OCI-LY1 (cell line): ENCODE measurements around the gene TCF3.

Source experiments
- H2AFZ ChIP-seq: fragments of 200-600 bp; sonication (generic), shearing (Covaris generic); 2 replicates; pipeline ENCODE4 v1.6.0; 2014; ENCODE audit warnings: antibody characterized with exemption, mild to moderate bottlenecking, low read length
- H3F3A ChIP-seq: fragments of 200-600 bp; sonication (generic), shearing (Covaris generic); 2 replicates; pipeline ENCODE4 v1.6.0; 2014; ENCODE audit warnings: mild to moderate bottlenecking, antibody characterized with exemption, low read length, moderate library complexity; ENCODE audit not compliant: insufficient read depth
- H3K27ac ChIP-seq: fragments of 200-600 bp; sonication (generic); 2 replicates; pipeline ENCODE4 v1.5.1; 2014; ENCODE audit warnings: low read length, mixed run types, mild to moderate bottlenecking, low read depth; ENCODE audit not compliant: poor library complexity, severe bottlenecking
- H3K27me3 ChIP-seq: fragments of 200-600 bp; sonication (generic); 2 replicates; pipeline ENCODE4 v1.6.0; 2014; ENCODE audit warnings: antibody characterized with exemption, mild to moderate bottlenecking, low read length, moderate library complexity; ENCODE audit not compliant: insufficient read depth
- H3K36me3 ChIP-seq: fragments of 200-600 bp; sonication (generic); 2 replicates; pipeline ENCODE4 v1.6.1; 2014; ENCODE audit warnings: mild to moderate bottlenecking, antibody characterized with exemption, low read length, moderate library complexity, mixed read lengths; ENCODE audit not compliant: insufficient read depth
- H3K4me1 ChIP-seq: fragments of 200-600 bp; sonication (generic); 2 replicates; pipeline ENCODE4 v1.5.1; 2014; ENCODE audit warnings: mild to moderate bottlenecking, low read length, moderate library complexity; ENCODE audit not compliant: insufficient read depth, severe bottlenecking
- H3K4me2 ChIP-seq: fragments of 200-600 bp; sonication (generic), shearing (Covaris generic); 2 replicates; pipeline ENCODE4 v1.6.1; 2014; ENCODE audit warnings: low read length
- H3K4me3 ChIP-seq: fragments of 200-600 bp; sonication (generic); 2 replicates; pipeline ENCODE4 v1.5.1; 2014; ENCODE audit warnings: low read length, low read depth, mild to moderate bottlenecking, mixed read lengths; ENCODE audit not compliant: poor library complexity, severe bottlenecking
- H3K79me2 ChIP-seq: fragments of 200-600 bp; shearing (Covaris generic); 2 replicates; pipeline ENCODE4 v1.6.1; 2016; ENCODE audit warnings: mixed run types, low read length, mixed read lengths; ENCODE audit not compliant: insufficient read depth
- H3K9ac ChIP-seq: fragments of 200-600 bp; sonication (generic), shearing (Covaris generic); 2 replicates; pipeline ENCODE4 v1.6.1; 2014; ENCODE audit warnings: mild to moderate bottlenecking, low read length, mixed read lengths
- H3K9me2 ChIP-seq: fragments of 200-600 bp; sonication (generic), shearing (Covaris generic); 2 replicates; pipeline ENCODE4 v1.6.1; 2014; ENCODE audit warnings: low read depth, mild to moderate bottlenecking, low read length, mixed read lengths
- H3K9me3 ChIP-seq: fragments of 200-600 bp; shearing (Covaris generic); 2 replicates; pipeline ENCODE4 v1.6.1; 2014; ENCODE audit warnings: low read length, mixed read lengths
- H4K20me1 ChIP-seq: fragments of 200-600 bp; sonication (generic), shearing (Covaris generic); 2 replicates; pipeline ENCODE4 v1.6.0; 2016; ENCODE audit warnings: mild to moderate bottlenecking, low read length; ENCODE audit not compliant: insufficient read depth
- EZH2 ChIP-seq: fragments of 200-600 bp; sonication (generic), shearing (Covaris generic); IDR thresholded peaks from 2 replicates; pipeline ENCODE4 v1.8.0; 2017; ENCODE audit warnings: borderline replicate concordance, mixed run types, mild to moderate bottlenecking, antibody characterized with exemption, low read length, moderate library complexity, mixed read lengths
- TF ChIP-seq, protein P1 (sequence below): fragments of 200-600 bp; sonication (generic), shearing (Covaris generic); IDR thresholded peaks from 2 replicates; pipeline ENCODE4 v1.5.1; 2017; ENCODE audit warnings: mild to moderate bottlenecking, antibody characterized with exemption, low read length, moderate library complexity, mixed read lengths

The TCF3 gene

GRCh38 chr19:1571358-1571757 is 81.1 kb downstream of the TCF3 start:
- Histone ChIP-seq H3K4me3 (no peak overlapping the region), H3K9me2 (no peaks in the 10 kb centered on the region), H3F3A (no peaks in the 10 kb centered on the region), H3K36me3 (peaks cover 7% of the 10 kb centered on the region), H3K9ac (no peak overlapping the region), H3K9me3 (no peaks in the 10 kb centered on the region), H3K4me1 (peaks cover 12% of the 10 kb centered on the region), H3K27ac (no peak overlapping the region), H3K27me3 (no peaks in the 10 kb centered on the region), H3K79me2 (no peaks in the 10 kb centered on the region), H4K20me1 (no peaks in the 10 kb centered on the region), H3K4me2 (no peak overlapping the region), H2AFZ (no peak overlapping the region)
- TF ChIP-seq, protein P1, sequence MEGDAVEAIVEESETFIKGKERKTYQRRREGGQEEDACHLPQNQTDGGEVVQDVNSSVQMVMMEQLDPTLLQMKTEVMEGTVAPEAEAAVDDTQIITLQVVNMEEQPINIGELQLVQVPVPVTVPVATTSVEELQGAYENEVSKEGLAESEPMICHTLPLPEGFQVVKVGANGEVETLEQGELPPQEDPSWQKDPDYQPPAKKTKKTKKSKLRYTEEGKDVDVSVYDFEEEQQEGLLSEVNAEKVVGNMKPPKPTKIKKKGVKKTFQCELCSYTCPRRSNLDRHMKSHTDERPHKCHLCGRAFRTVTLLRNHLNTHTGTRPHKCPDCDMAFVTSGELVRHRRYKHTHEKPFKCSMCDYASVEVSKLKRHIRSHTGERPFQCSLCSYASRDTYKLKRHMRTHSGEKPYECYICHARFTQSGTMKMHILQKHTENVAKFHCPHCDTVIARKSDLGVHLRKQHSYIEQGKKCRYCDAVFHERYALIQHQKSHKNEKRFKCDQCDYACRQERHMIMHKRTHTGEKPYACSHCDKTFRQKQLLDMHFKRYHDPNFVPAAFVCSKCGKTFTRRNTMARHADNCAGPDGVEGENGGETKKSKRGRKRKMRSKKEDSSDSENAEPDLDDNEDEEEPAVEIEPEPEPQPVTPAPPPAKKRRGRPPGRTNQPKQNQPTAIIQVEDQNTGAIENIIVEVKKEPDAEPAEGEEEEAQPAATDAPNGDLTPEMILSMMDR = no peak
- no peak for TF ChIP-seq EZH2

DNA sequence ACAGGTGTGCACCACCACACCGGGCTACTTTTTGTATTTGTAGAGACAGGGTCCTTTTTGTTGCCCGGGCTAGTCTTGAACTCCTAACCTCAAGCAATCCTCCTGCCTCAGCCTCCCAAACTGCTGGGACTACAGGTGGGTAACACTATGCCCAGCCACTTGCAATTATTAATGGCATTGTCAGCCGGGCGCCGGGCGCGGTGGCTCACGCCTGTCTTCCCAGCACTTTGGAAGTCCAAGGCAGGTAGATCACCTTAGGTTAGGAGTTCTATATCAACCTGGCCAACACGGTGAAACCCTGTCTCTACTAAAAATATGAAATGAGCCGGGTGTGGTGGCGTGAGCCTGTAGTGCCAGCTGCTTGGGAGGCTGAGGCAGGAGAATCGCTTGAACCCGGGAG is 81.6 kb downstream of the TCF3 start:
- TF ChIP-seq, protein P1 = no peak
- TF ChIP-seq EZH2 = no peak
- no peaks in the 10 kb centered on the region for H3K9me2 ChIP-seq
- H3K27ac ChIP-seq = no peak overlapping the region
- H3K9me3 ChIP-seq = no peaks in the 10 kb centered on the region
- no peaks in the 10 kb centered on the region for H3K79me2 ChIP-seq
- H3K4me3 ChIP-seq = no peak overlapping the region
- H4K20me1 ChIP-seq = no peaks in the 10 kb centered on the region
- no peaks in the 10 kb centered on the region for H3K27me3 ChIP-seq
- H3K4me2 ChIP-seq = no peak overlapping the region
- H2AFZ ChIP-seq = no peak overlapping the region
- peaks cover 2% of the 10 kb centered on the region for H3K36me3 ChIP-seq
- no peak overlapping the region for H3K9ac ChIP-seq
- H3F3A ChIP-seq = no peaks in the 10 kb centered on the region
- H3K4me1 ChIP-seq = peaks cover 12% of the 10 kb centered on the region

- TF ChIP-seq EZH2 = no peak
- TF ChIP-seq, protein P1 = no peak
- Histone ChIP-seq H3K4me3 (no peak overlapping the region), H3F3A (no peaks in the 10 kb centered on the region), H3K4me1 (peaks cover 12% of the 10 kb centered on the region), H4K20me1 (no peaks in the 10 kb centered on the region), H3K9me3 (no peaks in the 10 kb centered on the region), H3K9me2 (no peaks in the 10 kb centered on the region), H3K27ac (no peak overlapping the region), H2AFZ (no peak overlapping the region), H3K27me3 (no peaks in the 10 kb centered on the region), H3K79me2 (no peaks in the 10 kb centered on the region), H3K9ac (no peak overlapping the region), H3K36me3 (no peaks in the 10 kb centered on the region; the same call in 1 of the 2 replicates), H3K4me2 (no peak overlapping the region)
These were observed 82.4 kb downstream of the TCF3 start for GRCh38 chr19:1569997-1570396.
